GM21515 (cell line): ENCODE data around the gene HTD2.
A peak's percentile ranks its signal among the peaks of the same experiment; 100 is the strongest.
"Not testable (repeated sequence)": the region's sequence is repeated elsewhere in the genome, so short reads cannot be mapped to it uniquely, and the experiment has no call there.

ENCODE experiments used
- ATAC-seq: cut with Tn5 transposase; IDR thresholded peaks from one replicate; pipeline ENCODE4 v1.9.1; 2021; ENCODE audit not compliant: unreplicated experiment

HTD2 gene

DNA sequence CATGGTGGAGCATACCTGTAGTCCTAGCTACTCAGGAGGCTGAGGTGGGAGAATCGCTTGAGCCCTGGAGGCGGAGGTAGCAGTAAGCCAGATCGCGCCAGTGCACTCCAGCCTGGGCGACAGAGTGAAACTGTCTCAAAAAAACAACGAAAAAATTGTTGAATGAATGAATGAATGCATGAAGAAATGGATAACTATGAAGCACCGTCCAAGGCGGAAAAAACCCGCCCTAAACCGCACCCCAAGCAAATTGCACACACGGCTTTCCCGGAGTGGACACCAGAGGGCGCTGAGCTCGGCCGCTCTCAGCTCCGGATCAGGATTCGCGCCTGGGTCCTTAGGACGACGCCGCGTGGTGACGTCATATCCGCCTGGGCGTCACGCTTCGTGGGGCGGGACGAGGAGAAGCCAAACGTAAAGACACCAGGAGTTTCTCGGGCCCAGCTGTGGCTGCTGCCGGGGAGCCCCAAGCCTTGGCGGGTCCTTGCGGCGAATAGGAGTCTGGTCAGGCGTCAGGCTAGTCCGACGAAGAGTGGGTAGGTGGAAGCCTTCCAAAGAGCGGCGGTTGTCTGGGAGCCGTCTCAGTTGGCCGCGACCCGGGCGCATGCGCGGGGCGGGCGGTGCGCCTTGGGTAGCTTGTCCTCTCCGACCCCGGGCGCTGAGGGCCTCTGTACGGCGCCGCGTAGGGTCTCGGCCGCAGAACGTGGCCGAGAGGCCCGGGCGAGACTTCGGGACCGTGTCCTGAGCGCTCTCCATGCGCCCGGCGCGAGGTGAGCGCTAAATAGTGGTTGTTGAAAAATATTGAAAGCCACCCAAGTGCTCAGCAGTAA, at the start of gene HTD2, which contains the start of gene RPP14:
TSS of gene HTD2 (plus strand) at position 639 of the 830 bp plus-strand sequence. CDS start 11,094 bp downstream, outside the sequence.
TSS of gene RPP14 (plus strand) at position 364 of the 830 bp plus-strand sequence. CDS start 4,085 bp downstream, outside the sequence.
- ATAC-seq: peak; percentile 88

DNA sequence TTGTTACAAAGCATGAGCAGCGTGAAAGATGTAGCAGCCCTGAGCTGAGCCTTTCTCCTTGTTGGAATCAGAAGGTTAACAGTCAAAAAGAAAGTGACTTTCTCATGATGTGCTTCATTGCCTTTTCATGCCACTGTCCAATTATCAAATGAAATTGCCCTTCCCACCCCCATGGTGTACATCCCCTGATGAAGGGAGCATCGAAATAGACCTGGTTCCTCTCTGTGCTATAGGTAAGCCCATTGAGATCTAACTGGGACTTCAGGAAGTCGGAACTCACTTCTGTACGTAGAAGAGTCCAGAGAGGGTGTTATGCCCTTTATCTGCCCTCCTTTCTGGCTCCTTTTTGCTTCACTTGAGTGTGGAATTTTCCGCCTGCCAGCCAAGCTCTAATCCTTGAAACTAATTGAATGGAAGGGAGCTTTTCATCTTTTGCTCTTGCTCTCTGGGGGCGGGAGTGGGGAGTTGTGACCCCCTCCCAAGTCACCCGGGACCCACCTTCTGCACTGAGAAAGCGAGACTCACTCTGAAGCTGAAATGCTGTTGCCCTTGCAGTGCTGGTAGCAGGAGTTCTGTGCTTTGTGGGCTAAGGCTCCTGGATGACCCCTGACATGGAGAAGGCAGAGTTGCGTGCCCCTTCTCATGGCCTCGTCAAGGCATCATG, 47.8 kb upstream of the HTD2 start:
- ATAC-seq: no peak

DNA sequence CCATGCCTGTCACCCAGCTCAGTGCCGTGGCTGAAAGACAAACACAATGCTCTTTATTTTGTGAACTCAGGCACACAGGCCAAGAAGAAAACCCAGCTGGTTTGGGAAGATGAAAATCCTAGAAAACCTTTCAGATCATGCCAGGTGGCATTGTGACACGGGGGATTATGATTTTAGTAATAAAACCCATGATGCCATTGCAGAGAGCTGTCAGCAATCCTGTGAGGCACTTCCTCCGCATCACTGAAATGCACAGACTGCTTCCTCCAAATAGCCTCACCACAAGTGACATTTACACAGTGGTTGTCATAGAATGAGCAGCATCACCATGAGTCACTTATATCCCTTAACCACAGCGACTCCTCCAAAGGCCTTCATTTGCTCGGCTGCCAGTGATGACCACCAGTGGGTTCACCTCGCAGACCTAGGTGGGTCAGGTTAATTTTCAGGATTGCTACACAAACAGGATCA, 46.0 kb upstream of the HTD2 start:
- ATAC-seq: no peak

DNA sequence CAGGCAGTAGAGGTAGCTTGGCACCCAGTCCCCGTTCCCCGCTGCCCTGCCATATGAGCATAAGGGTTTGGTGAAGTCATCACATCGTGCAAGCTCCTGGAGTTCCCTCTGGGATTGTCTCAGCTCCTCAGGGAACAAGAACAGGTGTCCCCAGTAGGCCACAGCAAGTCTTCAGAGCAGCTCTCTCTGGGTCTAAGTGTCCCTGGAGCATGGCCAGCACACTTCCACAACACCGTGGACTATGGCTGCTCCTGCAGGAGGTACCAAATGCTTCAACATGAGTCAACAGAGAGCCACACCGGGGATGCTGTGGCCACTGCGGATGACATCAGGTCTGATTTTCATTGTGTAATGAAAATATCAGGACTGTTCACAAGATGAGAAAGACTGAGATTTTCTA, 45.6 kb upstream of the HTD2 start:
- no peak for ATAC-seq

DNA sequence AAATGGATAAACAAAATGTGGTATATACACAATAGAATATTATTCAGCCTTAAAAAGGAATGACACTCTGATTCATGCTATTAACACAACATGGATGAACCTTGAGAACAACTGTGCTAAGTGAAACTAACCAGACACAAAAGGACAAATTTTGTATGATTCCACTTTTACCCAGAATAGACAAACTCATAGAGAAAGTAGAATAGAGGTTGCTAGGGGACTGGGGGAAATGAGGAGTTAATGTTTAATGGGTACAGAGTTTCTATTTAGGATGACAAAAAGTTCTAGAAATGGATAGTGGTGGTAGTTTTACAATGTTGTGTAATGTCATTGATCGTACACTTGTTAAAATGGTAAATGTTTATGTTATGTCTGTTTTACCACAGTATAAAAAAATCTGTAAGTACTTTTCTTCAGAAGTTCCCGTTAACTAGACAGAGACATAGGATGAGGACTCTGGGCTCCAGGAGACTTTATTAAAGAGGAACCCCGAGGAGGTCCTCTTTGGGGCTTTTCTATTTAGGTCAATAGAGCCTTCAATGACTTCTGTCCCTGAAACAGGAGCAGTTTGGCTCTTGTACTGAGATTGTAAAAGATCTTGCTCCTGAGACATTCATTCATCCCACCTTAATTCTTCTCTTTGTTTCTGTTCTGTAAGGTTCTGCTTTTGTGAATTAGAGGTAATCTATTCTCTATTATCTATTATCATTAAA, 44.2 kb upstream of the HTD2 start:
- no peak for ATAC-seq

DNA sequence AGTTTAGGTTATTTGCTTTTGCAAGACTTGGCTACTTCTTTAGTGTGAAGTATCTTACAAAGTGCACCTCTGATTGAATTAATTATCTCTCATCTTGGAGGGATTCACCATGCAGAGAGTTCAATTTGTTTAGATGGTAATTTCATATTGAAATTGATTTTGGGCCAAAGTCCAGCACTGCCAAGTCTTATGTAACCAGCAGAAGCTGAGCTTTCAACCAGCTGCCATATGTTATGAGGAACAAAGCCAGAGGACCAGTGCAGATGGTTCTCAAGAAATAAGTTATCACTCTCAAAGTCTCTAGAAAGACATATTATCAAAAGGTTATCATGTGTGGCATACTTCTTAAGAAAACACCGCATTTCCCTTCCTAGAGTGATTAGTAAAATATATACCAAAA, 39.7 kb upstream of the HTD2 start:
- ATAC-seq: no peak

DNA sequence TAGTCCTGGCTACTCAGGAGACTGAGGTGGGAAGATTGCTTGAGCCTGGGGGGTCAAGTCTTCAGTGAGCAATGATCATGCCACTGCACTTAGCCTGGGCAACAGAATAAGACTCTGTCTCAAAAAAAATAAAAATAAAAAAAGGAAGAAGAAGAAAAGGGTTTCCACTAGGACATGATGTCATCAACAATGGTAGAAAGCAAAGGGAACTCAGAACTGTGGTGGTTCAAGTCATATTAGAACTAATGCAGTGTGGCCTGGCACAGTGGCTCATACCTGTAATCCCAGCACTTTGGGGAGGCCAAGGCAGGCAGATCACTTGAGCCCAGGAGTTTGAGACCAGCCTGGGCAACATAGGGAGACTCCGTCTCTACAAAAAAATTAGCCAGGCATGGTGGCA, 38.8 kb upstream of the HTD2 start:
- ATAC-seq: not testable (repeated sequence)

DNA sequence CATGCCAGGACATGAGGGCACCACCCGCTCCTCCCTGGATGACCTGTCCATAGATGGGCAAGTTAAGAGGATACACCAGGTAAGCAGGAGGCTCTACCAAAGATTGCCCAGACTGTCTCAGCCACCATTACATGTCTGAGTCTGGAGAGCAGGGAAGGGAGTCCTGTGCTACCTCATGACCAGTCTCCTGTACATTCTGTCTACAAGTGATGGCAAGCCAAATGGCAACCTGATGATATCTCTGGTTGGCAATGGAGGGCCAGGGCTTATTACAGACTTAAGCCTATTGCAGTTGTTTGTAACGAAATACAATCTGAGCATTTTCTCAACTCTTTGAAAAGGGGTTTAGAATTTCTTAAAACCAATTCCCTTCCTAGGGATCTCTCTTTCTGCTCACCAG, 37.0 kb upstream of the HTD2 start:
- ATAC-seq: no peak

DNA sequence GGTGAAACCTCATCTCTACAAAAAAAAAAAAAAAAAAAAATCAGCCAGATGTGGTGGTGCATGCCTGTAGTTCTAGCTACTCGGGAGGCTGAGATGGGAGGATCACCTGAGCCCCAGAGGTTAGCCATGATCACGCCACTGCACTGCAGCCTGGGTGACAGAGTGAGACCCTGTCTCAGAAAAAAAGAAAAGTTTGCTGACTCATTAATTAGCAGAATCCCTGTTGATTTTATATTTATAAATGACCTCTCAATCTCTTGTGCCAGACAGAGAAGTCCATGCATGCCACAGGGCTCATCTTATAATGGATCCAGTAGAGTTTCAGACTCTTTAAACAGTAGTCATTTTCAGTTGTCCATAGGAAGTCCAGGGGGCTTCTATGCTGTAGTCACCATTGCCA, 35.8 kb upstream of the HTD2 start:
- no peak for ATAC-seq

DNA sequence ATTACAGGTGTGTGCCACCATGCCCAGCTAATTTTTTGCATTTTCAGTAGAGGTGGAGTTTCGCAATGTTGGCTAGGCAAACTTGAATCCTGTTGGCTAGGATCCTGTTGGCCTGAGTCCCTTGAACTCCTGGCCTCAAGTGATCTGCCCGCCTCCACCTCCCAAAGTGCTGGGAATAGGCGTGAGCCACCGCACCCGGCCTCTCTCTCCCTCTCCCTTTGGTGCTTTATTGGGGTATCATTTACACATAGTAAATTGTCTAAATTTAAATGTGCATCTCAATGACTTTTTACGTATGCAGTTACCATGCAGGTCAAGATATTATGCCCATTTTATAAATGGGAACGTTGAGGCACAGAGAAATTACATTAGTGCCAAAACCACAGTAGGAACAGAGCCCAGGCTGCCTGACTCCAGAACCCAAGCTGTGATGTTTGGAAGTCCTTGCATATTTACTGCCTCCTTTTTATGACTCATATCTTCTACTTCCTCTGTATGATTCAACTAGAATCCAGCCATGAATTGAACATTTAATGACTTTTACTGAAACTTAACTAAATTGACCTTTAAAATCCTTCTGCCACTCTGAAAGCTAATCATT, 34.3 kb upstream of the HTD2 start:
- ATAC-seq: no peak

DNA sequence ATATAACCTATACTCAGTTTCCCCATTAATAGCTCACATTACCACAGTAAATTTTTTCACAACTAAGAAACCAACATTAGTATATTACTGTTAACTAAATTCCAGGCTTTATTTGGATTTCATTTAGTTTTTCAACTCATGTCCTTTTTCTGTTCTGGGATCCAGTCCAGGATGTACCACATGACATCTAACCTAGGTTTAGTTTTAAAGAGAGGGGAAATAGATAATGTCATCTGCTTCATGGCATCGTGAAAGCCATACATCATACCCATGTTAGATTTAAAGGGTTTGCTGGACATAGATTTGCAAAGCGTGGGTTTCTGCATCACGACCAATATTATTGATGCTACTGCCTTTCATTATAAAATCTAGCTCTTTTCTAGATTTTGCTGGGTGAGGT, 33.4 kb upstream of the HTD2 start:
- ATAC-seq: no peak

DNA sequence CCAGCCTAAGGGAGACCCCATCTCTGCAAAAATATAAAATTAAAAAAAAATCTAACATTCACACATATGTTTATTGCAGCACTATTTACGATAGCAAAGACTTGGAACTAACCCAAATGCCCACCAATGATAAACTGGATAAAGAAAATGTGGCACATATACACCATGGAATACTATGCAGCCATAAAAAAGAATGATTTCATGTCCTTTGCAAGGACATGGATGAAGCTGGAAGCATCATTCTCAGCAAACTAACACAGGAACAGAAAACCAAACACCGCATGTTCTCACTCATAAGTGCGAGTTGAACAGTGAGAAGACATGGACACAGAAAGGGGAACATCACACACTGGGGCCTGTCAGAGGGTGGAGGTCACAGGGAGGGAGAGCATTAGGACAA, 33.0 kb upstream of the HTD2 start:
- ATAC-seq: not testable (repeated sequence)

DNA sequence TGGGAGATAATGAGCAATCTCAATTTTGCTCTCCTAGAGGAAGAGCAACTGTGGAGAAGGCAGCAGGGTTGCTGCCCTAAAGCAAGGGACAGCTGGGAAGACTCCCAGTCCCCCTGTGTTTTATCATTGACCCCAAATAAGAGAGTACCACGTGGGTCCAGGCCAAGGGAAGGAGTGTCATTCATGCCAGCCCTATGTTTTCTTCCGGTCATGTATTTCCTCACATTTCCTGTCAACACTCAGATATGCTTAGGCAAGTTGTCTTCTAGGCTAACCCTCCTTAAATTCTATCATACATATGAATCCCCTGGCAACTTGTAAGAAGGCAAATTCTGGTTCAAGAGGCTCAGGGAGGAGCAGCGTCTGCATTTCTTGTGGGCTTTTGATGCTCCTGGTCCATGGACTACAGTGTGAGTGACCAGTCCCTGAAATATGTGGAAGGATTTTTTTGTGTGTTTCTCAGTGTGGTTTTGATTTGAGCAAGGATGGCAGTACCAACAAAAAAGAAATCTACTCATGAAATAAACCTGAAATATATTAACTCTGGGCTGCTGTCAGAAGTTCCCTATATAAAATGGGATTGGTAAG, 32.2 kb upstream of the HTD2 start:
- no peak for ATAC-seq

DNA sequence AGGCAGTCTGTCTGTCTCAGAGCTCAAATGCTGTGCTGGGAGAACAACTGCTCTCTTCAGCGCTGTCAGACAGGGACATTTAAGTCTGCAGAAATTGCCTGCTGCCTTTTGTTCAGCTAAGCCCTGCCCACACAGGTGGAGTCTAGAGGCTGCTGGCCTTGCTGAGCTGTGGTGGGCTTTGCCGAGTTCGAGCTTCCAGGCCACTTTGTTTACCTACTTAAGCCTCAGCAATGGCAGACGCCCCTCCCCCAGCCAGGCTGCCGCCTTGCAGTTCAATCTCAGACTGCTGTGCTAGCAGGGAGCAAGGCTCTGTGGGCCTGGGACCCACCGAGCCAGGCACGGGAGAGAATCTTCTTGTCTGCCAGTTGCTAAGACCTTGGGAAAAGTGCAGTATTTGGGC, 25.3 kb upstream of the HTD2 start:
- no peak for ATAC-seq

DNA sequence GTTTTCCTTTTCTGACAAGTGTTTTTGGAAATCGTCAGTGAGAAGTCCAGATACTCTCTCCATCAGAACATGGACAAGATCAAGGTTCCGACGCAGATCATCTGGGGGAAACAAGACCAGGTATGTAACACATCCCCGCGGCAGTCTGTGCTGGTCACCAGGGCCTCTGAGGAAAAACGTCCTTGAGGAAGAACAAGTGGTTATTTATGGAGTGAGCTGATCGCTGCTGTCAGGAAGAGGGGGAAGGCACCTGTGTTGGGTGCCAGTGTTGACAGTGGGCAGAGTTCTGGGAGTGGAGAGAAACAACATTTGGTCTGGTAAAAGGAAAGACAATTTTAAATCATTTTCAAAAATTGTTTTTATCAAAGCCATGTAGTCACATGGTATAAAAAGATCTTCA, 21.0 kb upstream of the HTD2 start:
- ATAC-seq: no peak

DNA sequence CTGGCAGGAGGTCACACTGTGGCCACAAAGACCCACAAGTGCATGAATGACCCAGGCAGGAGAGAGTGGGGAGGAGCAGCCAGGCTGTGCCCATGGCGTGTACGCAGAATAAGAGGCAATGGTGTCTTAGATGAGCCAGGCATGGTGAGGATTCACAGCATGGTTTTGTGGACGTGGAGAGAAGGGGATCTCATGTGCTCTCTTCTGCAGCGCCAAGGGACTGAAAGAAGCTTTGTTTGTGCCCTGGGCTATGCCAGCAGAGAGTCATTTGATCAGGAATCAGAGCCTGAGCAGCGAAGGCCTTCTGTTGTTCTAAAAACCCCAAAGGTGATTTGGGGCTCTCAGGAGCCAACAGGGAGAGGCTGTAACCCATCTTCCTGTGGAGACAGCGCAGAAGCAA, 19.0 kb upstream of the HTD2 start:
- ATAC-seq: no peak

DNA sequence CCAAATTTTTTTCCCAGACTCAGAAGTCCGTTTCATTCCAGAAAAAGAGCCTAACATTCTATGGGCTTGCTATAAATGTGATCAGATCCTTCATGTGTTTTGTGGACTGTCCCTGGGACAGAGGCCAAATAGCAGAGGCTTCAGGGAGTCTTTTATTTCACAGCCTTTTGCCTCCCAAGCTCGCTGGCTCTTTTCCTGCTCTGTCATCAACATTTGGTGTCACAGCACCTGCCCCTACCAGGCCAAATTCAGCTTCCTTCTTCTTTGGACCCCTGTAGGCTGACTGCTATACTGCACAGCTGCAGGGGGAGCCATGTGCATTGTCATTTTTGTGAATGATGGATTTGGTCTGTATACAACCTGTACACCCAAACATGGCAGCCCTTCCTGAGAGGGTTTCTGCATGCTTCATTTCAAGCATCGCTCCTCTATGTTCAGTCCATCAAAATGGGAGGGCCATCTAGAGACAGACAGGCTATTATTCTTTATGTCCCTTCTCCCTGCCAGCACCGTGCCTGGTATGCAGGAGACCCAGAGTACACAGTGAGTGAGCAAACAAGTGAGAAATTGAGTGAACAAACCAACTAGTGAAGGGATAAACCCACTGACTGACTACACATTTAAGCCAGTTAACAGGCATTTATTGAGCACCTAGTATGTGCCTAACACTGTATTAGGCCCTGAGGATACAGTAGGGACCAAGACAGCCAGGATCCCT, 18.1 kb upstream of the HTD2 start:
- no peak for ATAC-seq

DNA sequence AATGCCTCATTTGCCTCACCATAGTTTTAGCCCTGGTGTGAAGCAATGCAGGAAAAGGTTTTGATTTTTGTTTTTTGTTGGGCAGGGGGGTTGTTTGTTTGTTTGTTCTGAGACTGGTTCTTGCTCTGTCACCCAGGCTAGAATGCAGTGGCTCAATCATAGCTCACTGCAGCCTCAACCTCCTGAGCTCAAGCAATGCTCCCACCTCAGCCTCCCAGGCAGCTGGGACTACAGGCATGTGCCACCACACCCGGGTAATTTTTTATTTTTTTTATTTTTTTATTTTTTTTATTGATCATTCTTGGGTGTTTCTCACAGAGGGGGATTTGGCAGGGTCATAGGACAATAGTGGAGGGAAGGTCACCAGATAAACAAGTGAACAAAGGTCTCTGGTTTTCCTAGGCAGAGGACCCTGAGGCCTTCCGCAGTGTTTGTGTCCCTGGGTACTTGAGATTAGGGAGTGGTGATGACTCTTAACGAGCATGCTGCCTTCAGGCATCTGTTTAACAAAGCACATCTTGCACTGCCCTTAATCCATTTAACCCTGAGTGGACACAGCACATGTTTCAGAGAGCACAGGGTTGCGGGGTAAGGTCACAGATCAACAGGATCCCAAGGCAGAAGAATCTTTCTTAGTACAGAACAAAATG, 17.2 kb upstream of the HTD2 start:
- ATAC-seq: not testable (repeated sequence)

DNA sequence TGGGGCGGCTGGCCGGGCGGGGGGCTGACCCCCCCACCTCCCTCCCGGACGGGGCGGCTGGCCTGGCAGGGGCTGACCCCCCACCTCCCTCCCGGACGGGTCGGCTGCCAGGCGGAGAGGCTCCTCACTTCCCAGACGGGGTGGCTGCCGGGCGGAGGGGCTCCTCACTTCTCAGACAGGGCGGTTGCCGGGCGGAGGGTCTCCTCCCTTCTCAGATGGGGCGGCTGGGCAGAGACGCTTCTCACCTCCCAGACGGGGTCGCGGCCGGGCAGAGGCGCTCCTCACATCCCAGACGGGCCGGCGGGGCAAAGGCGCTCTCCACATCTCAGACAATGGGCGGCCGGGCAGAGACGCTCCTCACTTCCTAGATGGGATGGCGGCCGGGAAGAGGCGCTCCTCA, 15.9 kb upstream of the HTD2 start:
- ATAC-seq: not testable (repeated sequence)
